Right atrium auricular region (tissue), 2 donors: Measurements from ENCODE around the gene LENG1. TPM values are rescaled to one million over a fixed set of nuclear protein-coding genes. Genes with fewer than 3 reads are reported as not detected.

Experiments
- DNase-seq: peaks from one replicate; pipeline ENCODE4 v3.0.0-alpha.2; 2019; ENCODE audit warnings: low spot score
- H3K27ac ChIP-seq, 2 donors: fragments of 200-600 bp; sonication (generic); 1 replicate in 1 of 2; 2 replicates in 1 of 2; pipeline ENCODE4 v1.5.1; 2016 to 2019
- H3K27me3 ChIP-seq, 2 donors: fragments of 200-600 bp; sonication (generic); one replicate each; pipeline versions ENCODE4 v1.5.1 to v1.6.0; 2017 to 2019
- H3K36me3 ChIP-seq: fragments of 200-600 bp; sonication (generic); one replicate; pipeline ENCODE4 v1.5.1; 2016
- H3K4me1 ChIP-seq, 2 donors: fragments of 200-600 bp; sonication (generic); one replicate each; pipeline versions ENCODE4 v1.5.1 to v1.6.0; 2017 to 2019
- H3K4me3 ChIP-seq, 2 donors: fragments of 200-600 bp; sonication (generic); 1 replicate in 1 of 2; 2 replicates in 1 of 2; pipeline ENCODE4 v1.5.1; 2017 to 2019; ENCODE audit warnings: mild to moderate bottlenecking in 1 of 2, moderate library complexity in 1 of 2
- H3K9me3 ChIP-seq, 2 donors: fragments of 200-600 bp; sonication (generic); one replicate each; pipeline ENCODE4 v1.5.1; 2019
- CTCF ChIP-seq, 2 donors: fragments of 200-600 bp; sonication (generic); IDR thresholded peaks; one replicate each; pipeline ENCODE4 v1.5.1; 2019; ENCODE audit warnings: antibody characterized with exemption in 2 of 2
- total RNA-seq, 2 donors: library from RNA; depleted of rRNA; stranded (reverse); fragments of >200 nt; gene quantifications; one replicate each; pipeline ENCODE4 v1.1.0, GENCODE V29; 2016

The LENG1 gene
- total RNA-seq, 2 donors from 2014 or later: 6.3 to 10.0 TPM

DNA sequence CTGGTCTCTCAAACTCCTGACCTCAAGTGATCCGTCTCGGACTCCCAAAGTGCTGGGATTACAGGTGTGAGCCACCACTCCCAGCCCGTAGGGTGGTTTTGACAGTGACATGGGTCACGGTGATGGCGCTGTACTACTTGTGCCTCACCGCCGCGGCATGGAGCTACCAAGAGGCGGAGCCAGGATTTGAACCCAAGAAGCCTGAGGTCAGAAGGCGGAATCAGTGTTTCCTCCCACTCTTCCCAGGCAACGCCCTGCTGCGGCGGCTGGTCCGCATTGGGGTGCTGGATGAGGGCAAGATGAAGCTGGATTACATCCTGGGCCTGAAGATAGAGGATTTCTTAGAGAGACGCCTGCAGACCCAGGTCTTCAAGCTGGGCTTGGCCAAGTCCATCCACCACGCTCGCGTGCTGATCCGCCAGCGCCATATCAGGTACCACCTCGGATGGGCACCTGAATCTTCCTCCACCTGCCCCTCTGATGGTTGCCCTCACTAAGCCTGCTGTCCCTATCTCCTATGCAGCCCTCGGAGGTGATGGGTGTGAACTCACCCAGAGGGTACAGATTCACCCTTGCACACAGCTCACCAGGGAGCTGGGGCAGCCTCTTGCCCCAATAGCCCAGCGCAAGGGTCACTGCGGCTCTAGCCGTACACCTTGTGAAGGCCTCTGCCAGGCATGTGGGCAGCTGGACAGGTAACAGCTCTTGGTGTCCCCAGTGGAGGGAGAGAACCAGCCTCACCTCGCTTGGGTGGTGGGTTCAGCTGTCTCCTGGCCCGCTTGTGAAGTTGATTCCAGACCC lies 46.7 kb upstream of the LENG1 start:
- Histone ChIP-seq H3K9me3 (no peaks in the 10 kb centered on the region), H3K4me3 (no peak overlapping the region), H3K27me3 (no peaks in the 10 kb centered on the region), H3K27ac (peak overlapping the region; percentile 36 to 57), H3K4me1 (peaks cover 0 to 95% of the 10 kb centered on the region in 2 donors), H3K36me3 (peaks cover 72% of the 10 kb centered on the region)
- DNase-seq: no peak
- no peak for TF ChIP-seq CTCF (IDR thresholded peaks at IDR 0.05)

DNA sequence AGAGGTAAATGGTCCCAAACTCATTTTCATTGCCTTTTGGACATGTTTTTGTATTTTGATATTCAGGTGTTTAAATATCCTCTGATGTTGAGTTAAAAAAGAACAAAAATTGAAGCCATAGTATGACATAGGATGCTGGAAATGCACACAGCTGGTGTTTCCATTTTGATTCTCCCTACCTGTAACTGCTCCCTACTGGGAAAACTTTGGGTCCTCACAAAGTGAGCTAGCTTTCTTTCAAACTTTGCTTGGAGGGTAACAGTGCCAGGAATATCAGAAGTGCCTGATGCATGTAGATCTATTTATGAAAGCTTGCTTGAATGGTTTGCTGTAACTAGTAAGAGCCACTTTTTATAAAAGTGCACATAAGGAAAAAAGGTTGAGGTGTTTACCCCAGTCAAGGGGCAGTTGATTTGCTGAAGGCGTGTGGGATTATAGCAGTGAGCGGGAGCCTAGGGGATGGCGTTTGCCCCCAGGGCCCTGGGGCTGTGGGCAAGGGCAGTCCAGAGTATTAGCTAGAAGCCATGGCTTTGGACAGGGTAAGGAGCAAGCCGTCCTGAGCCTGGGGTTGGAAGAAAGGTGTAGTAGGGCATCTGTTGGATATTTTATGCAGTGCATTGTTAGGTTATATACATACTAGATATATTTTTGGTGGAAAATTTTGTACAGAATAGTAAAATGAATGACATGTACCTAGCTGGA lies 45.4 kb upstream of the LENG1 start:
- Histone ChIP-seq H3K27me3 (no peaks in the 10 kb centered on the region), H3K36me3 (peaks cover 73% of the 10 kb centered on the region), H3K4me1 (peaks cover 0 to 88% of the 10 kb centered on the region in 2 donors), H3K9me3 (no peaks in the 10 kb centered on the region), H3K4me3 (no peak overlapping the region), H3K27ac (no peak overlapping the region)
- no peak for TF ChIP-seq CTCF (IDR thresholded peaks at IDR 0.05)
- DNase-seq: no peak

DNA sequence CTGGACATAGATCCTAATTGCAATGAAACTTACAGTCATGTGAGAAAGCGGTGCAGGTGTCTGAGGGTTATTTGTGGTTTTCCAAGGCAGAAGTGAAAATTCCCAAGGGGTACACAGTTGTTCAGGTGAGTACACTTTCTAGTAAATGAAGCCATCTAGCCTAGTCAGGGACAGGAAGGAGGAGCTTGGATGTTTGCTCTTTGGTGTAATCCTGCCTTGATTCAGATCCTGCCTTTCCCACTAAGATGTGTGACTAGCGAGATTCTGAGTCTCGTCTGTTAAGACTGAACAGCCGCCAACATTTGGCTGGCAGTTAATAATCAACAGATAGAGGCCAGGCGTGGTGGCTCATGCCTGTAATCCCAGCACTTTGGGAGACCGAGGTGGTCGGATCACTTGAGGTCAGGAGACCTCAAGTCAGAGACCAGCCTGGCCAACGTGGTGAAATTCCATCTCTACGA lies 43.7 kb upstream of the LENG1 start:
- Histone ChIP-seq H3K27ac (peak overlapping the region in 1 of 2 donors; percentile 98), H3K9me3 (no peaks in the 10 kb centered on the region), H3K4me1 (peaks cover 0 to 73% of the 10 kb centered on the region in 2 donors), H3K4me3 (no peak overlapping the region), H3K36me3 (peaks cover 70% of the 10 kb centered on the region), H3K27me3 (no peaks in the 10 kb centered on the region)
- no peak for TF ChIP-seq CTCF (IDR thresholded peaks at IDR 0.05)
- no peak for DNase-seq

- DNase-seq: no peak
- Histone ChIP-seq H3K27me3 (no peaks in the 10 kb centered on the region), H3K9me3 (no peaks in the 10 kb centered on the region), H3K27ac (peak overlapping the region in 1 of 2 donors; percentile 98), H3K4me1 (peaks cover 0 to 64% of the 10 kb centered on the region in 2 donors), H3K4me3 (peak overlapping the region; percentile 73), H3K36me3 (peaks cover 58% of the 10 kb centered on the region)
- no peak for TF ChIP-seq CTCF (IDR thresholded peaks at IDR 0.05)
Measured at GRCh38 chr19:54201980-54202379, 42.5 kb upstream of the LENG1 start.

- peak overlapping the region; percentile 96 to 98 for H3K27ac ChIP-seq
- no peak for DNase-seq
- no peaks in the 10 kb centered on the region for H3K27me3 ChIP-seq
- no peak for TF ChIP-seq CTCF (IDR thresholded peaks at IDR 0.05)
- H3K4me1 ChIP-seq: peaks cover 0 to 57% of the 10 kb centered on the region in 2 donors
- peak overlapping the region; percentile 73 for H3K4me3 ChIP-seq
- no peaks in the 10 kb centered on the region for H3K9me3 ChIP-seq
- H3K36me3 ChIP-seq: peaks cover 51% of the 10 kb centered on the region
Measured at GRCh38 chr19:54201172-54201701, 41.7 kb upstream of the LENG1 start.
